Nephron progenitor cell (in vitro differentiated cells): Measurements from ENCODE around the gene LDAF1.
"Not testable (repeated sequence)": the region's sequence is repeated elsewhere in the genome, so short reads cannot be mapped to it uniquely, and the experiment has no call there.

Source experiments
- DNase-seq: peaks from one replicate; pipeline ENCODE4 v3.0.0; 2021
- H3K27ac Mint-ChIP-seq: 2 replicates; pipeline ENCODE4 v1.8.0; 2021; ENCODE audit warnings: mild to moderate bottlenecking, moderate library complexity, mixed read lengths
- H3K27me3 Mint-ChIP-seq: 2 replicates; pipeline ENCODE4 v1.8.0; 2021; ENCODE audit warnings: mild to moderate bottlenecking, low read depth, mixed read lengths; ENCODE audit not compliant: poor library complexity
- H3K36me3 Mint-ChIP-seq: 2 replicates; pipeline ENCODE4 v1.8.0; 2021; ENCODE audit warnings: low read depth, mixed read lengths
- H3K4me1 Mint-ChIP-seq: 2 replicates; pipeline ENCODE4 v1.8.0; 2021; ENCODE audit warnings: mixed read lengths
- H3K4me3 Mint-ChIP-seq: 2 replicates; pipeline ENCODE4 v1.8.0; 2021; ENCODE audit warnings: mild to moderate bottlenecking, moderate library complexity, mixed read lengths
- H3K9me3 Mint-ChIP-seq: 2 replicates; pipeline ENCODE4 v1.8.0; 2021; ENCODE audit warnings: mild to moderate bottlenecking, moderate library complexity, mixed read lengths
- CTCF ChIP-seq: fragments of 200-600 bp; sonication (generic); IDR thresholded peaks from 2 replicates; pipeline ENCODE4 v1.5.0; 2021; ENCODE audit warnings: antibody characterized with exemption

LDAF1 gene

GRCh38 chr16:21158208-21159110 lies at the start of gene LDAF1:
Gene LDAF1, plus strand, starts transcription at chr16:21158674. Its CDS starts 2,509 bp downstream, at chr16:21161183.
- peaks cover 22% of the 10 kb centered on the region for H3K36me3 Mint-ChIP-seq
- no peaks in the 10 kb centered on the region for H3K9me3 Mint-ChIP-seq
- no peak for TF ChIP-seq CTCF
- DNase-seq = peak; percentile 91
- peaks cover 25% of the 10 kb centered on the region for H3K4me1 Mint-ChIP-seq
- peak within 1 kb of the TSS; percentile 9 for H3K27ac Mint-ChIP-seq
- peaks cover 12% of the 10 kb centered on the region for H3K27me3 Mint-ChIP-seq
- peak within 1 kb of the TSS; percentile 91 for H3K4me3 Mint-ChIP-seq

DNA sequence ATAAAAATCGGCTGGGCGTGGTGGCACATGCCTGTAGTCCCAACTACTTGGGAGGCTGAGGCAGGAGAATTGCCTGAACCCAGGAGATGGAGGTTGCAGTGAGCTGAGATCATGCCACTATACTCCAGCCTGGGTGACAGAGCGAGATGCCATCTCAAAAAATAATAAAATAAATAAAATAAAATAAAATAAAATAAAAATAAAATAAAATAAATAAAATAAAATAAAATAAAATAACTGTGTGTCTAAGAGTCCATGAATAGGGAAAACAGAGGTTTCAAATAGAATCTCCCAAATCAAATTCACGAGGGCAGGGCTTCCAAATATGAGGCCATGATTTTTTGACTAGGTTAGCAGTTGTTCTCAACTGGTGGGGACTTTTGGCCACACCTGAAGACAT lies 42.9 kb upstream of the LDAF1 start:
- not testable (repeated sequence) for H3K27me3 Mint-ChIP-seq, H3K4me1 Mint-ChIP-seq

DNA sequence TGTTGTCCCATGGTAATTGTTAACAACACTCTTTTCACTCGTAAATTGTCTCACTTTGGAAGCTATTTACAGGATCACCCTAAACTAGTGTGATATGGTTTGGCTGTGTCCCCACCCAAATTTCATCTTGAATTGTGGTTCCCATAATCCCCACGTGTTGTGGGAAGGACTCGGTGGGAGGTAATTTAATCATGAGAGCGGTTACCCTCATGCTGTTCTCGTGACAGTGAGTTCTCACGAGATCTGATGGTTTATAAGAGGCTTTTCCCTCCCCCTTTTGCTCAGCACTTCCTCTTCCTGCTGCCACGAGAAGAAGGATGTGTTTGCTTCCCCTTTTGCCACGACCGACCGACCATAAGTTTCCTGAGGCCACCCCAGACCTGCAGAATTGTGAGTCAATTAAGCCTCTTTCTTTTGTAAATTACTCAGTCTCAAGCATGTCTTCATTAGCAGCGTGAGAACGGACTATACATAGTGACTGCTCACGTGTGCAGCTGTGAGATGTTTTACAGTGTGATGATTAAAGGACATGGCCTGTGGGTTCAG lies 42.3 kb upstream of the LDAF1 start:
- peak overlapping the region; percentile 52 for H3K4me3 Mint-ChIP-seq
- DNase-seq = no peak
- H3K36me3 Mint-ChIP-seq = no peaks in the 10 kb centered on the region
- H3K9me3 Mint-ChIP-seq = peaks cover 6% of the 10 kb centered on the region
- TF ChIP-seq CTCF = no peak
- peaks cover 5% of the 10 kb centered on the region for H3K27me3 Mint-ChIP-seq
- H3K4me1 Mint-ChIP-seq = peaks cover 9% of the 10 kb centered on the region
- peak overlapping the region; percentile 93 for H3K27ac Mint-ChIP-seq

More for the DNA sequence above, 42.9 kb upstream of the LDAF1 start:
- DNase-seq, H3K36me3 Mint-ChIP-seq, H3K9me3 Mint-ChIP-seq, H3K27ac Mint-ChIP-seq, H3K4me3 Mint-ChIP-seq: not testable (repeated sequence)

GRCh38 chr16:21117567-21117966 lies 40.9 kb upstream of the LDAF1 start:
- Mint-ChIP-seq H3K9me3 (peaks cover 6% of the 10 kb centered on the region), H3K4me3 (no peak overlapping the region), H3K36me3 (no peaks in the 10 kb centered on the region), H3K4me1 (peaks cover 9% of the 10 kb centered on the region), H3K27ac (peak overlapping the region; percentile 27), H3K27me3 (peaks cover 5% of the 10 kb centered on the region)
- no peak for DNase-seq
- TF ChIP-seq CTCF = no peak

- TF ChIP-seq CTCF = no peak
- Mint-ChIP-seq H3K36me3 (no peaks in the 10 kb centered on the region), H3K4me1 (peaks cover 9% of the 10 kb centered on the region)
These were observed 37.4 kb upstream of the LDAF1 start for GRCh38 chr16:21120976-21121520.

DNA sequence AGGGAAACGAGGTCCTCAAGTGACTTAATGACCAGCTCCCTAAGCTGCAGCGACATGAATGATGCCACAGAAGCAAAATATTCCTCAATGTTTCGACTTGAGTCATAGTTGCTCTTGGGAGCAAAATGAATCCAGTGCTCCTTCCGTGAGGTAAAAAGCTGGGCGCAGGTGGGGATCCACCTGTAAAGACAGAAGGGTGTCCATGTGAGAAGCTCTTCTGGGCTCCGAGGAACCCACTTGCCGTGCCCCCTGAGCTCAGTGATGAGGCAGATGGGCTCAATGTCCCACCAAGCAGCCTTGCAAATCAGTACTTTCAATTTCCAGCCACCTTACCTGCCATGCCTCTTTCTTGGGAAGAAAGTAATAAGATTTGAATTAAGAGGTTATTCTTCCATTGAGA lies 33.3 kb upstream of the LDAF1 start:
- TF ChIP-seq CTCF = no peak
- Mint-ChIP-seq H3K9me3 (no peaks in the 10 kb centered on the region), H3K27ac (no peak overlapping the region), H3K36me3 (no peaks in the 10 kb centered on the region), H3K27me3 (peaks cover 5% of the 10 kb centered on the region), H3K4me1 (no peaks in the 10 kb centered on the region), H3K4me3 (no peak overlapping the region)
- no peak for DNase-seq

More at GRCh38 chr16:21120976-21121520, 37.4 kb upstream of the LDAF1 start:
- no peak overlapping the region for H3K4me3 Mint-ChIP-seq
- H3K9me3 Mint-ChIP-seq = peaks cover 6% of the 10 kb centered on the region
- H3K27me3 Mint-ChIP-seq = peaks cover 5% of the 10 kb centered on the region
- DNase-seq = no peak
- no peak overlapping the region for H3K27ac Mint-ChIP-seq
